Esophagus (tissue), 2 donors: ENCODE measurements around the gene TMEM51. TPM values are rescaled to one million over a fixed set of nuclear protein-coding genes. Genes with fewer than 3 reads are reported as not detected.
"Not testable (repeated sequence)": the region's sequence is repeated elsewhere in the genome, so short reads cannot be mapped to it uniquely, and the experiment has no call there.

Experiments used
- H3K27ac ChIP-seq, 2 donors: one replicate each; pipeline ENCODE4 v1.5.1; 2013; ENCODE audit warnings: low read depth in 2 of 2, mild to moderate bottlenecking in 2 of 2, inconsistent platforms in 1 of 2, low read length in 1 of 2, moderate library complexity in 1 of 2
- H3K27me3 ChIP-seq, 2 donors: one replicate each; pipeline ENCODE4 v1.6.1; 2013; ENCODE audit warnings: low read length in 2 of 2, control low read depth in 1 of 2, mild to moderate bottlenecking in 1 of 2; ENCODE audit not compliant: insufficient read depth in 2 of 2, control insufficient read depth in 1 of 2
- H3K36me3 ChIP-seq, 2 donors: one replicate each; pipeline ENCODE4 v1.6.1; 2013; ENCODE audit warnings: low read length in 1 of 2; ENCODE audit not compliant: control insufficient read depth in 2 of 2, insufficient read depth in 2 of 2
- H3K4me1 ChIP-seq, 2 donors: one replicate each; pipeline ENCODE4 v1.6.1; 2013; ENCODE audit warnings: low read length in 1 of 2; ENCODE audit not compliant: control insufficient read depth in 2 of 2, insufficient read depth in 2 of 2
- H3K4me3 ChIP-seq, 2 donors: one replicate each; pipeline ENCODE4 v1.5.1; 2013; ENCODE audit warnings: low read length in 2 of 2, mild to moderate bottlenecking in 2 of 2, low read depth in 1 of 2, moderate library complexity in 1 of 2
- H3K9me3 ChIP-seq, 2 donors: one replicate each; pipeline ENCODE4 v1.6.1; 2013; ENCODE audit warnings: mild to moderate bottlenecking in 2 of 2, low read depth in 1 of 2, low read length in 1 of 2, moderate library complexity in 1 of 2; ENCODE audit not compliant: control insufficient read depth in 2 of 2, insufficient read depth in 1 of 2
- WGBS, 2 donors: extraction: QIAGEN DNeasy Blood & Tissue Kit; methylation state at CpG; one replicate each; pipeline ENCODE4 v1.1.7; 2013; 5-methylcytosine and 5-hydroxymethylcytosine counted together
- polyA plus RNA-seq, 2 donors: library from polyadenylated mRNA; stranded (reverse); fragments of 200-250 nt; gene quantifications; one replicate each; pipeline ENCODE4 v1.2.3, GENCODE V29; 2013
- donor health status: healthy with polysubstance abuse.
- donor health status: Bipolar disorder and iron deficiency.

TMEM51 gene
- polyA plus RNA-seq, 2 donors, result 7.4 to 15.4 TPM

- Histone ChIP-seq H3K27ac (no peak overlapping the region), H3K27me3 (no peaks in the 10 kb centered on the region), H3K4me3 (no peak overlapping the region), H3K36me3 (no peaks in the 10 kb centered on the region), H3K9me3 (no peaks in the 10 kb centered on the region), H3K4me1 (peaks cover 0 to 7% of the 10 kb centered on the region in 2 donors)
- 89 to 92% methylated on average over 25 of the region's 25 CpGs for WGBS, 2 donors
Observed at GRCh38 chr1:15124362-15125100, 29.0 kb upstream of the TMEM51 start.

GRCh38 chr1:15125101-15125745 lies 28.3 kb upstream of the TMEM51 start:
- Histone ChIP-seq H3K4me3 (no peak overlapping the region), H3K36me3 (no peaks in the 10 kb centered on the region), H3K27ac (no peak overlapping the region), H3K27me3 (no peaks in the 10 kb centered on the region), H3K4me1 (peaks cover 0 to 7% of the 10 kb centered on the region in 2 donors), H3K9me3 (peaks cover 0 to 2% of the 10 kb centered on the region in 2 donors)
- WGBS, 2 donors, result 91% methylated on average over 7 of the region's 7 CpGs

- 75 to 77% methylated on average over 6 of the region's 6 CpGs for WGBS, 2 donors
- Histone ChIP-seq H3K27me3 (no peaks in the 10 kb centered on the region), H3K36me3 (no peaks in the 10 kb centered on the region), H3K27ac (no peak overlapping the region), H3K9me3 (peaks cover 0 to 2% of the 10 kb centered on the region in 2 donors), H3K4me3 (no peak overlapping the region), H3K4me1 (peaks cover 0 to 5% of the 10 kb centered on the region in 2 donors)
Observed at GRCh38 chr1:15128077-15128476, 25.5 kb upstream of the TMEM51 start.

GRCh38 chr1:15128520-15129313 lies 24.8 kb upstream of the TMEM51 start:
- no peak overlapping the region for H3K4me3 ChIP-seq
- H3K4me1 ChIP-seq, result peaks cover 0 to 5% of the 10 kb centered on the region in 2 donors
- H3K27me3 ChIP-seq, result no peaks in the 10 kb centered on the region
- H3K9me3 ChIP-seq, result peaks cover 0 to 2% of the 10 kb centered on the region in 2 donors
- WGBS, 2 donors, result 31 to 33% methylated on average over 18 of the region's 18 CpGs
- no peak overlapping the region for H3K27ac ChIP-seq
- no peaks in the 10 kb centered on the region for H3K36me3 ChIP-seq

GRCh38 chr1:15129944-15130343 lies 23.6 kb upstream of the TMEM51 start:
- Histone ChIP-seq H3K4me3 (no peak overlapping the region), H3K36me3 (no peaks in the 10 kb centered on the region), H3K9me3 (peaks cover 0 to 2% of the 10 kb centered on the region in 2 donors), H3K4me1 (peaks cover 0 to 5% of the 10 kb centered on the region in 2 donors), H3K27me3 (no peaks in the 10 kb centered on the region), H3K27ac (no peak overlapping the region)
- WGBS, 2 donors, result 78 to 88% methylated on average over 4 of the region's 4 CpGs

- H3K4me3 ChIP-seq, result no peak overlapping the region
- H3K27ac ChIP-seq, result no peak overlapping the region
- 75 to 89% methylated on average over 3 of the region's 3 CpGs for WGBS, 2 donors
- peaks cover 0 to 2% of the 10 kb centered on the region in 2 donors for H3K9me3 ChIP-seq
- H3K4me1 ChIP-seq, result peaks cover 0 to 5% of the 10 kb centered on the region in 2 donors
- H3K36me3 ChIP-seq, result no peaks in the 10 kb centered on the region
- H3K27me3 ChIP-seq, result no peaks in the 10 kb centered on the region
Observed at GRCh38 chr1:15130607-15131006, 22.9 kb upstream of the TMEM51 start.

- Histone ChIP-seq H3K36me3 (no peaks in the 10 kb centered on the region), H3K27ac (no peak overlapping the region), H3K4me1 (peaks cover 0 to 5% of the 10 kb centered on the region in 2 donors), H3K9me3 (peaks cover 0 to 2% of the 10 kb centered on the region in 2 donors), H3K4me3 (no peak overlapping the region), H3K27me3 (no peaks in the 10 kb centered on the region)
- WGBS, 2 donors, result 74 to 76% methylated on average over 2 of the region's 2 CpGs
Observed at GRCh38 chr1:15132965-15133364, 20.6 kb upstream of the TMEM51 start.

- WGBS, 2 donors, result 84 to 89% methylated on average over 2 of the region's 2 CpGs
- H3K9me3 ChIP-seq, result peaks cover 0 to 2% of the 10 kb centered on the region in 2 donors
Observed at GRCh38 chr1:15134285-15134684, 19.3 kb upstream of the TMEM51 start.

GRCh38 chr1:15135604-15136003 lies 17.9 kb upstream of the TMEM51 start:
- not testable (repeated sequence) for H3K36me3 ChIP-seq, H3K27ac ChIP-seq, H3K4me1 ChIP-seq, H3K9me3 ChIP-seq, H3K4me3 ChIP-seq, H3K27me3 ChIP-seq
- 74 to 85% methylated on average over 10 of the region's 10 CpGs for WGBS, 2 donors

More at GRCh38 chr1:15134285-15134684, 19.3 kb upstream of the TMEM51 start:
- no peaks in the 10 kb centered on the region for H3K36me3 ChIP-seq
- H3K4me3 ChIP-seq, result no peak overlapping the region
- no peaks in the 10 kb centered on the region for H3K4me1 ChIP-seq
- no peaks in the 10 kb centered on the region for H3K27me3 ChIP-seq
- no peak overlapping the region for H3K27ac ChIP-seq
